GM12878 (cell line): ENCODE data around the gene RNF149. TPM values are rescaled to one million over a fixed set of nuclear protein-coding genes. Genes with fewer than 3 reads are reported as not detected.

ENCODE experiments used
- ATAC-seq: fragments of 200-7000 bp; cut with Tn5 transposase; 3 replicates; pipeline ENCODE4 v1.9.1; 2020; ENCODE audit warnings: mild to moderate bottlenecking, moderate library complexity
- BruUV-seq: library from RNA; stranded (reverse); fragments of 400-500 nt; replicated peaks from 2 replicates; lab custom pipeline; 2021; lab: Mats Ljungman, UMichigan
- CTCF ChIA-PET: fragments of 300-600 bp; sonication (Branson Sonifier 250); formaldehyde crosslinking; extraction: SDS; loops from one replicate; lab custom pipeline; 2021; ENCODE audit warnings: inconsistent platforms; lab: Yijun Ruan, JAX
- POLR2A ChIA-PET: fragments of 350-600 bp; formaldehyde crosslinking; extraction: SDS; loops from one replicate; lab custom pipeline; 2021; ENCODE audit warnings: inconsistent platforms; lab: Charles Lee
- RAD21 ChIA-PET: fragments of 300-600 bp; sonication (Branson Sonifier 250); formaldehyde crosslinking; loops from one replicate; lab custom pipeline; 2023; ENCODE audit warnings: antibody characterized with exemption; ENCODE audit not compliant: unreplicated experiment; lab: Charles Lee
- SMC1A ChIA-PET: fragments of 300-600 bp; sonication (Branson Sonifier 250); formaldehyde crosslinking; loops from one replicate; lab custom pipeline; 2023; ENCODE audit not compliant: unreplicated experiment, uncharacterized antibody; lab: Charles Lee
- DNase-seq: peaks from one replicate; pipeline ENCODE4 v3.0.0-alpha.2; 2011; ENCODE audit warnings: low read depth, low spot score
- FAIRE-seq: peaks from 3 replicates; lab custom pipeline; 2011; peaks lifted over from hg19 to GRCh38; lab: Jason Lieb, UNC
- H2AFZ ChIP-seq: 2 replicates; pipeline ENCODE4 v1.6.0; 2011; ENCODE audit warnings: low read depth, low read length, control low read depth; ENCODE audit not compliant: control insufficient read depth
- H3K27ac ChIP-seq: 2 replicates; pipeline ENCODE4 v1.5.1; 2011; ENCODE audit warnings: control low read depth; ENCODE audit not compliant: control insufficient read depth, insufficient read depth
- H3K27me3 ChIP-seq, 2 experiments: replicated peaks in 1 of 2; 2 replicates each; pipeline versions ENCODE4 v1.6.0 to v1.6.1; 2011; ENCODE audit warnings: low read length in 1 of 2; ENCODE audit not compliant: control insufficient read depth in 2 of 2, insufficient read depth in 2 of 2
- H3K36me3 ChIP-seq, 2 experiments: 2 replicates each; pipeline ENCODE4 v1.5.1; 2011; ENCODE audit warnings: low read length in 1 of 2; ENCODE audit not compliant: control insufficient read depth in 2 of 2, insufficient read depth in 2 of 2
- H3K4me1 ChIP-seq: 2 replicates; pipeline ENCODE4 v1.6.1; 2011; ENCODE audit warnings: mild to moderate bottlenecking, low read length, moderate library complexity, mixed read lengths; ENCODE audit not compliant: control insufficient read depth, insufficient read depth
- H3K4me2 ChIP-seq: 2 replicates; pipeline ENCODE4 v1.6.0; 2011; ENCODE audit warnings: control low read depth; ENCODE audit not compliant: control insufficient read depth, insufficient read depth
- H3K4me3 ChIP-seq: fragments of 200-600 bp; sonication (generic); 2 replicates; pipeline ENCODE4 v1.5.1; 2016
- H3K79me2 ChIP-seq: 2 replicates; pipeline ENCODE4 v1.6.0; 2011; ENCODE audit warnings: low read length; ENCODE audit not compliant: control insufficient read depth, insufficient read depth
- H3K9ac ChIP-seq: 2 replicates; pipeline ENCODE4 v1.8.0; 2011; ENCODE audit warnings: low read length, control low read depth, mixed read lengths; ENCODE audit not compliant: control insufficient read depth, insufficient read depth
- H3K9me3 ChIP-seq: replicated peaks from 3 replicates; pipeline ENCODE4 v1.5.1; 2011; ENCODE audit warnings: mild to moderate bottlenecking, low read length; ENCODE audit not compliant: control insufficient read depth, insufficient read depth
- H4K20me1 ChIP-seq: 2 replicates; pipeline ENCODE4 v1.6.0; 2011; ENCODE audit not compliant: control insufficient read depth, insufficient read depth
- BHLHE40 ChIP-seq, 2 experiments: fragments of 450-650 bp in 1 of 2; IDR thresholded peaks; 2 replicates each; pipeline ENCODE4 v1.6.1; 2011 to 2017; ENCODE audit warnings: low read depth in 2 of 2, borderline replicate concordance in 1 of 2, improper control_type of control experiment in 1 of 2, low read length in 1 of 2, mild to moderate bottlenecking in 1 of 2
- CTCF ChIP-seq, 3 experiments: IDR thresholded peaks in 2 of 3; conservative IDR thresholded peaks in 1 of 3; 2 replicates each; pipeline ENCODE4 v1.5.1; 2011; ENCODE audit warnings: low read depth in 3 of 3, low read length in 3 of 3, mild to moderate bottlenecking in 3 of 3, control low read depth in 2 of 3, moderate library complexity in 2 of 3, inconsistent platforms in 1 of 3, mixed read lengths in 1 of 3; ENCODE audit not compliant: control insufficient read depth in 2 of 3, insufficient read depth in 1 of 3; ENCODE audit errors: extremely low read depth in 1 of 3
- E2F4 ChIP-seq: IDR thresholded peaks from 2 replicates; pipeline ENCODE4 v1.6.1; 2012; ENCODE audit warnings: low read depth, low read length, improper control_type of control experiment
- IRF5 ChIP-seq: fragments of 450-650 bp; IDR thresholded peaks from 2 replicates; pipeline ENCODE4 v1.6.1; 2017; ENCODE audit warnings: borderline replicate concordance
- JUND ChIP-seq: IDR thresholded peaks from 2 replicates; pipeline ENCODE4 v1.6.1; 2012; ENCODE audit warnings: low read depth, mild to moderate bottlenecking, low read length, improper control_type of control experiment, moderate library complexity
- MEF2B ChIP-seq: fragments of 450-650 bp; IDR thresholded peaks from 2 replicates; pipeline ENCODE4 v1.6.1; 2018; ENCODE audit warnings: mild to moderate bottlenecking, moderate library complexity; ENCODE audit not compliant: partially characterized antibody, poor library complexity, severe bottlenecking
- MLLT1 ChIP-seq: fragments of 450-650 bp; IDR thresholded peaks from 2 replicates; pipeline ENCODE4 v1.6.1; 2016; ENCODE audit warnings: mild to moderate bottlenecking
- MYB ChIP-seq: fragments of 150-350 bp; IDR thresholded peaks from 2 replicates; pipeline ENCODE4 v1.6.1; 2014; ENCODE audit warnings: mild to moderate bottlenecking, low read depth, low read length, borderline replicate concordance
- NR2C1 ChIP-seq: fragments of 450-650 bp; IDR thresholded peaks from 2 replicates; pipeline ENCODE4 v1.6.1; 2017; ENCODE audit warnings: antibody characterized with exemption, mild to moderate bottlenecking, moderate library complexity
- RUNX3 ChIP-seq: IDR thresholded peaks from 2 replicates; pipeline ENCODE4 v1.6.1; 2012; ENCODE audit warnings: low read length, inconsistent platforms
- SIN3A ChIP-seq: IDR thresholded peaks from 2 replicates; pipeline ENCODE4 v1.6.1; 2012; ENCODE audit warnings: low read depth, low read length, improper control_type of control experiment
- SIX5 ChIP-seq: IDR thresholded peaks from 2 replicates; pipeline ENCODE4 v1.6.1; 2011; ENCODE audit warnings: mild to moderate bottlenecking, low read depth, low read length, moderate library complexity; ENCODE audit not compliant: severe bottlenecking
- SREBF2 ChIP-seq: IDR thresholded peaks from 2 replicates; pipeline ENCODE4 v1.6.1; 2012; ENCODE audit warnings: mild to moderate bottlenecking, low read length
- STAT1 ChIP-seq: fragments of 450-650 bp; conservative IDR thresholded peaks from 2 replicates; pipeline ENCODE4 v1.6.1; 2014; ENCODE audit warnings: antibody characterized with exemption, mild to moderate bottlenecking
- SUZ12 ChIP-seq: fragments of 200-600 bp; sonication (generic); IDR thresholded peaks from one replicate; pipeline ENCODE4 v1.6.1; 2018; ENCODE audit warnings: antibody characterized with exemption, mild to moderate bottlenecking; ENCODE audit not compliant: unreplicated experiment
- ZNF274 ChIP-seq: IDR thresholded peaks from one replicate; pipeline ENCODE4 v1.8.0; 2011; ENCODE audit not compliant: insufficient read length, insufficient read depth
- WGBS: methylation state at CpG from one replicate; pipeline ENCODE4 v1.1.6; 2016; ENCODE audit warnings: low lambda C conversion rate; ENCODE audit not compliant: insufficient replicate concordance, insufficient coverage; ENCODE audit errors: missing lambda C conversion rate; 5-methylcytosine and 5-hydroxymethylcytosine counted together
- in situ Hi-C: fragments of 300-500 bp; cut with MboI; formaldehyde crosslinking; loops from 9 replicates; pipeline ENCODE4 v1.14.3; 2018; ENCODE audit warnings: mixed read lengths
- intact Hi-C: fragments of 100-400 bp; cut with micrococcal nuclease; formaldehyde crosslinking; loops from one replicate; pipeline ENCODE4 v1.14.2; 2022; ENCODE audit not compliant: unreplicated experiment
- polyA plus RNA-seq, 11 experiments: library from polyadenylated mRNA; depleted of rRNA in 4 of 11; unstranded in 6 of 11; stranded (reverse) in 5 of 11; fragments of >200 nt; fragmentation: Nextera tagmentation in 4 of 11; fragmentation: Illumina TruSeq in 1 of 11; extraction: Ambion mirVana in 4 of 11; extraction: Trizol in 1 of 11; gene quantifications; 1 replicate in 1 of 11; 2 replicates in 10 of 11; pipeline versions ENCODE4 v1.2.1 to v1.2.3, GENCODE V29; 2011 to 2016; ENCODE audit warnings: inconsistent platforms in 2 of 11, missing spikeins in 2 of 11, low read depth in 1 of 11
- total RNA-seq, 4 experiments: library from RNA; depleted of rRNA in 3 of 4; stranded (reverse); fragments of >200 nt in 3 of 4; fragmentation: Illumina TruSeq in 1 of 4; extraction: Trizol in 1 of 4; gene quantifications; 2 replicates each; pipeline versions ENCODE4 v1.2.1 to v1.2.3, GENCODE V29; 2013 to 2021

The RNF149 gene
- total and polyA plus RNA-seq, 10 of the 15 experiments (the other 5 are each of a cell fraction or from before 2014, with no cell fraction given): 5.2 to 38.4 (median 16.3) TPM

GRCh38 chr2:101307950-101308431 lies 510 bp downstream of the RNF149 start (continued):
- no peak for TF ChIP-seq ZNF274
- TF ChIP-seq SIX5: no peak
- no peak for TF ChIP-seq SUZ12

- WGBS: 0% methylated on average over 9 of the region's 9 CpGs
- BruUV-seq: no TSS peak
- no peaks in the 10 kb centered on the region for H3K36me3 ChIP-seq
- no peak for FAIRE-seq
- in situ Hi-C loops: no loop called here
- H3K4me3 ChIP-seq: peak overlapping the region; percentile 71
- H2AFZ ChIP-seq: peak overlapping the region; percentile 47; the same call in 1 of the 2 replicates
- H4K20me1 ChIP-seq: no peaks in the 10 kb centered on the region
- peak overlapping the region; percentile 42 for H3K9ac ChIP-seq
- H3K27ac ChIP-seq: peak overlapping the region; percentile 41
- H3K79me2 ChIP-seq: peaks cover 18% of the 10 kb centered on the region
- peaks cover 24% of the 10 kb centered on the region for H3K4me1 ChIP-seq
- ChIA-PET POLR2A (interaction anchor here (1.2 to 1.6 kb wide), 3 partner anchors 36 to 55 kb away, joined by 3 to 6 read pairs (median 5); partner anchors contain the start of gene CNOT11), CTCF (interaction anchor here (0.9 kb wide), 1 partner anchor 55 kb away, joined by 3 read pairs; the partner anchor contains the start of gene CNOT11), SMC1A (interaction anchor here (1.3 to 2.1 kb wide), 2 partner anchors 36 to 54 kb away, joined by 3 to 10 read pairs; partner anchors contain the start of gene CNOT11), RAD21 (interaction anchor here (0.6 kb wide), 1 partner anchor 9 kb away, joined by 4 read pairs; no protein-coding TSS in a partner anchor)
- no peaks in the 10 kb centered on the region for H3K27me3 ChIP-seq
- H3K4me2 ChIP-seq: peak overlapping the region; percentile 87
- no peaks in the 10 kb centered on the region for H3K9me3 ChIP-seq
- ATAC-seq: no peak
- intact Hi-C loops: loop anchor here (5.0 kb wide), 1 partner anchor 35 kb away; no protein-coding TSS in a partner anchor
- no peak for DNase-seq
- TF ChIP-seq MLLT1: peak; percentile 95
- TF ChIP-seq MYB: no peak
- no peak for TF ChIP-seq SIN3A
- TF ChIP-seq STAT1: no peak
- TF ChIP-seq BHLHE40 (IDR thresholded peaks at IDR 0.05; ENCODE audit: borderline replicate concordance in 1 of 2, low read depth in 2 of 2, low read length in 1 of 2): no peak
- TF ChIP-seq RUNX3: peak; percentile 3; the same call in 1 of the 2 replicates
- TF ChIP-seq SUZ12: no peak
- TF ChIP-seq MEF2B: no peak
- no peak for TF ChIP-seq JUND
- TF ChIP-seq SREBF2: no peak
- no peak for TF ChIP-seq CTCF (IDR thresholded peaks at IDR 0.05 in 2 of 3, conservative IDR thresholded peaks at IDR 0.05 in 1 of 3; ENCODE audit: control insufficient read depth in 2 of 3, extremely low read depth in 1 of 3, insufficient read depth in 1 of 3, low read depth in 3 of 3, low read length in 3 of 3)
- TF ChIP-seq NR2C1: no peak
- no peak for TF ChIP-seq E2F4
- TF ChIP-seq IRF5: no peak
These were observed 998 bp downstream of the RNF149 start for GRCh38 chr2:101307503-101307902.
